IMR-90 (cell line): ENCODE measurements around the gene OGFOD2.

Source experiments
- BHLHE40 ChIP-seq: fragments of 150-350 bp; IDR thresholded peaks from 2 replicates; pipeline ENCODE4 v1.6.1; 2016; ENCODE audit warnings: mild to moderate bottlenecking, low read depth, low read length
- CEBPB ChIP-seq: IDR thresholded peaks from 2 replicates; pipeline ENCODE4 v1.6.1; 2012; ENCODE audit warnings: low read depth, low read length, improper control_type of control experiment
- CHD1 ChIP-seq: IDR thresholded peaks from 2 replicates; pipeline ENCODE4 v1.6.1; 2012; ENCODE audit warnings: low read depth, low read length, improper control_type of control experiment
- FOS ChIP-seq: fragments of 150-350 bp; IDR thresholded peaks from 2 replicates; pipeline ENCODE4 v1.6.1; 2016; ENCODE audit warnings: low read depth, low read length
- MAFK ChIP-seq: IDR thresholded peaks from 2 replicates; pipeline ENCODE4 v1.6.1; 2012; ENCODE audit warnings: low read depth, low read length, improper control_type of control experiment
- MAZ ChIP-seq: IDR thresholded peaks from 2 replicates; pipeline ENCODE4 v1.6.1; 2012; ENCODE audit warnings: low read depth, mild to moderate bottlenecking, low read length, improper control_type of control experiment, moderate library complexity, borderline replicate concordance
- POLR2A ChIP-seq: IDR thresholded peaks from 2 replicates; pipeline ENCODE4 v1.6.1; 2012; ENCODE audit warnings: mild to moderate bottlenecking, low read depth, low read length
- RAD21 ChIP-seq: IDR thresholded peaks from 2 replicates; pipeline ENCODE4 v1.6.1; 2012; ENCODE audit warnings: low read length, improper control_type of control experiment
- RCOR1 ChIP-seq: IDR thresholded peaks from 2 replicates; pipeline ENCODE4 v1.6.1; 2012; ENCODE audit warnings: mild to moderate bottlenecking, low read length, improper control_type of control experiment; ENCODE audit not compliant: insufficient replicate concordance
- RFX5 ChIP-seq: IDR thresholded peaks from 2 replicates; pipeline ENCODE4 v1.8.0; 2012; ENCODE audit warnings: low read depth, mild to moderate bottlenecking, low read length, moderate library complexity
- SMC3 ChIP-seq: fragments of 150-350 bp; IDR thresholded peaks from 2 replicates; pipeline ENCODE4 v1.6.1; 2016; ENCODE audit warnings: low read depth, mild to moderate bottlenecking, antibody characterized with exemption, low read length, moderate library complexity
- TF ChIP-seq, protein P1 (sequence below): conservative IDR thresholded peaks from 2 replicates; pipeline ENCODE4 v1.5.1; 2012; ENCODE audit warnings: mild to moderate bottlenecking, low read depth, low read length, improper control_type of control experiment
- TF ChIP-seq, protein P2 (sequence below): fragments of 150-350 bp; IDR thresholded peaks from 2 replicates; pipeline ENCODE4 v1.6.1; 2016; ENCODE audit warnings: low read depth, mild to moderate bottlenecking, low read length, moderate library complexity, borderline replicate concordance
- TF ChIP-seq, protein P3 (sequence below): fragments of 150-350 bp; IDR thresholded peaks from 2 replicates; pipeline ENCODE4 v1.6.1; 2017; ENCODE audit warnings: mild to moderate bottlenecking, antibody characterized with exemption, low read length, low read depth

GRCh38 chr12:123010681-123011080 lies 35.6 kb downstream of the OGFOD2 start:
- TF ChIP-seq, protein P1, sequence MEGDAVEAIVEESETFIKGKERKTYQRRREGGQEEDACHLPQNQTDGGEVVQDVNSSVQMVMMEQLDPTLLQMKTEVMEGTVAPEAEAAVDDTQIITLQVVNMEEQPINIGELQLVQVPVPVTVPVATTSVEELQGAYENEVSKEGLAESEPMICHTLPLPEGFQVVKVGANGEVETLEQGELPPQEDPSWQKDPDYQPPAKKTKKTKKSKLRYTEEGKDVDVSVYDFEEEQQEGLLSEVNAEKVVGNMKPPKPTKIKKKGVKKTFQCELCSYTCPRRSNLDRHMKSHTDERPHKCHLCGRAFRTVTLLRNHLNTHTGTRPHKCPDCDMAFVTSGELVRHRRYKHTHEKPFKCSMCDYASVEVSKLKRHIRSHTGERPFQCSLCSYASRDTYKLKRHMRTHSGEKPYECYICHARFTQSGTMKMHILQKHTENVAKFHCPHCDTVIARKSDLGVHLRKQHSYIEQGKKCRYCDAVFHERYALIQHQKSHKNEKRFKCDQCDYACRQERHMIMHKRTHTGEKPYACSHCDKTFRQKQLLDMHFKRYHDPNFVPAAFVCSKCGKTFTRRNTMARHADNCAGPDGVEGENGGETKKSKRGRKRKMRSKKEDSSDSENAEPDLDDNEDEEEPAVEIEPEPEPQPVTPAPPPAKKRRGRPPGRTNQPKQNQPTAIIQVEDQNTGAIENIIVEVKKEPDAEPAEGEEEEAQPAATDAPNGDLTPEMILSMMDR: no peak
- TF ChIP-seq POLR2A (no peak), MAZ (no peak), SMC3 (no peak), FOS (no peak), RCOR1 (no peak), MAFK (no peak), CHD1 (no peak), RAD21 (no peak), RFX5 (no peak), BHLHE40 (no peak), CEBPB (no peak)
- TF ChIP-seq, protein P2, sequence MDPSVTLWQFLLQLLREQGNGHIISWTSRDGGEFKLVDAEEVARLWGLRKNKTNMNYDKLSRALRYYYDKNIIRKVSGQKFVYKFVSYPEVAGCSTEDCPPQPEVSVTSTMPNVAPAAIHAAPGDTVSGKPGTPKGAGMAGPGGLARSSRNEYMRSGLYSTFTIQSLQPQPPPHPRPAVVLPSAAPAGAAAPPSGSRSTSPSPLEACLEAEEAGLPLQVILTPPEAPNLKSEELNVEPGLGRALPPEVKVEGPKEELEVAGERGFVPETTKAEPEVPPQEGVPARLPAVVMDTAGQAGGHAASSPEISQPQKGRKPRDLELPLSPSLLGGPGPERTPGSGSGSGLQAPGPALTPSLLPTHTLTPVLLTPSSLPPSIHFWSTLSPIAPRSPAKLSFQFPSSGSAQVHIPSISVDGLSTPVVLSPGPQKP: no peak
- TF ChIP-seq, protein P3, sequence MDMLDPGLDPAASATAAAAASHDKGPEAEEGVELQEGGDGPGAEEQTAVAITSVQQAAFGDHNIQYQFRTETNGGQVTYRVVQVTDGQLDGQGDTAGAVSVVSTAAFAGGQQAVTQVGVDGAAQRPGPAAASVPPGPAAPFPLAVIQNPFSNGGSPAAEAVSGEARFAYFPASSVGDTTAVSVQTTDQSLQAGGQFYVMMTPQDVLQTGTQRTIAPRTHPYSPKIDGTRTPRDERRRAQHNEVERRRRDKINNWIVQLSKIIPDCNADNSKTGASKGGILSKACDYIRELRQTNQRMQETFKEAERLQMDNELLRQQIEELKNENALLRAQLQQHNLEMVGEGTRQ: no peak
